Dedifferentiated amniotic fluid mesenchymal stem cell (primary cell): ENCODE results near the gene STMN3.
"Not testable (repeated sequence)": the region's sequence is repeated elsewhere in the genome, so short reads cannot be mapped to it uniquely, and the experiment has no call there.

ENCODE experiments used
- DNase-seq: peaks from one replicate; pipeline ENCODE4 v3.0.0-alpha.2; 2016; ENCODE audit errors: extremely low spot score

STMN3 gene

GRCh38 chr20:63678667-63679465 is 25.6 kb upstream of the STMN3 start:
- DNase-seq, result no peak

GRCh38 chr20:63678071-63678470 is 24.8 kb upstream of the STMN3 start:
- no peak for DNase-seq

GRCh38 chr20:63675681-63676368 is 22.6 kb upstream of the STMN3 start:
- DNase-seq, result no peak

- DNase-seq, result no peak
Measured at GRCh38 chr20:63673951-63674350, 20.7 kb upstream of the STMN3 start.

GRCh38 chr20:63672666-63673065 is 19.4 kb upstream of the STMN3 start:
- no peak for DNase-seq

- not testable (repeated sequence) for DNase-seq
Measured at GRCh38 chr20:63671695-63672094, 18.5 kb upstream of the STMN3 start.

GRCh38 chr20:63668351-63668750 is 15.1 kb upstream of the STMN3 start:
- DNase-seq, result no peak

- DNase-seq, result no peak
Measured at GRCh38 chr20:63667858-63668257, 14.6 kb upstream of the STMN3 start.

GRCh38 chr20:63665708-63666107 is 12.5 kb upstream of the STMN3 start:
- no peak for DNase-seq

- no peak for DNase-seq
Measured at GRCh38 chr20:63664861-63665594, 11.8 kb upstream of the STMN3 start.

GRCh38 chr20:63664143-63664851 is 11.1 kb upstream of the STMN3 start:
- no peak for DNase-seq

GRCh38 chr20:63663332-63664066 is 10.3 kb upstream of the STMN3 start:
- no peak for DNase-seq

- no peak for DNase-seq
Measured at GRCh38 chr20:63662813-63663189, 9.6 kb upstream of the STMN3 start.

- no peak for DNase-seq
Measured at GRCh38 chr20:63661959-63662812, 9.0 kb upstream of the STMN3 start.

GRCh38 chr20:63661108-63661507 is 7.9 kb upstream of the STMN3 start:
- no peak for DNase-seq

GRCh38 chr20:63660622-63661021 is 7.4 kb upstream of the STMN3 start:
- no peak for DNase-seq

GRCh38 chr20:63660174-63660573 is 7.0 kb upstream of the STMN3 start:
- not testable (repeated sequence) for DNase-seq

GRCh38 chr20:63659370-63659769 is 6.1 kb upstream of the STMN3 start:
- no peak for DNase-seq

GRCh38 chr20:63658749-63659187 is 5.5 kb upstream of the STMN3 start:
- DNase-seq, result peak; percentile 22
